NCI-H146 treated with DMSO at 0.1 percent for 48 hours (cell line): ENCODE results near the gene TROAP.
A peak's percentile ranks its signal among the peaks of the same experiment; 100 is the strongest.

ENCODE experiments used
- DNase-seq: peaks from one replicate; lab custom pipeline; 2025; ENCODE audit not compliant: unreplicated experiment; lab: John Stamatoyannopoulos, UW

Gene TROAP

GRCh38 chr12:49342066-49342913 lies 19.2 kb downstream of the TROAP start:
- peak; percentile 89 for DNase-seq

DNA sequence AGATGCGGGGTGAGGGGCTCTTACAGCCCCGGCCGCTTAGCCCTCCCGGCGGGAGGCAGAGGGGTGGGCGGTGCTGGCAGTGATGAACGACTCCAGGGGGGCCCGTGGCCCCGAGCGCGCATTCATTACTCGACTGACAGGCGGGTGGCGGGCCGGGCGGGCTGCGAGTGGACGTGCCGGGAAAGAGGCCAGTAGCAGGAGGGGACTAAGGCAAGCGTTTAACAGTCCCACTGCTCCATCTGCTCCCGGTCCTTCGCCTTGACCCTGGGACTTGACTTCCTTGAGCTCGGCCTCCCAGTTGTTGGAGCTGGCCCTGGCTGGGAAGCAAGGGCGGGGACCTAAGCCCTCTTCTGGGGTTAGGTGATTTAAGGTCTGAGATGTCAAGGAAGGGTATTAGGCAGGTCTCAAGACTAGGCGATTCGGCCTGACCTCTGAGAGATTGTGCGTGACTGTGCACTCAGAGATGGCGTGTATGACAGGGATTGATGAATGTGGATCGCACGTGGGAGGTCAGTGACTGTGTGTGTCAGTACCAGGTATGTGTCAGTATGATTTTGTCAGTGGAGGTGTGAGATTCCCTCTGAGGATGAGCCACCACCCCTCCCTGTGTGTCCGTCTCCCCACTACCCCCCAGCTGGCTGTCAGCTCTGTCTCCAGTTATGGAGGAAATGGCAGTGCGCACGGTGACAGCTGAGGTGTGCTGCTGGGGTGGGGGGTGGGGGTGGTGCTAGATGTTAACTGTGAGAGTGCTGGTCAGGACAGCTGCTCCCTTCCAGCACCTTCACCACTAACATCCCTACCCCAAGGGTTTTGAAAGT lies 20.1 kb downstream of the TROAP start:
- no peak for DNase-seq

GRCh38 chr12:49344486-49345050 lies 21.5 kb downstream of the TROAP start:
- no peak for DNase-seq

GRCh38 chr12:49345051-49345824 lies 22.2 kb downstream of the TROAP start:
- peak; percentile 33 for DNase-seq

- no peak for DNase-seq
Observed at GRCh38 chr12:49345825-49346658, 23.0 kb downstream of the TROAP start.

GRCh38 chr12:49346659-49347310 lies 23.7 kb downstream of the TROAP start, which contains the start of gene DNAJC22:
Gene DNAJC22 (plus strand): TSS chr12:49346888. CDS start chr12:49348873, 1,985 bp downstream.
- peak; percentile 37 for DNase-seq

- peak; percentile 74 for DNase-seq
Observed at GRCh38 chr12:49347311-49348193, 24.5 kb downstream of the TROAP start.

GRCh38 chr12:49348781-49349180 lies 25.7 kb downstream of the TROAP start:
- DNase-seq = no peak

- DNase-seq = no peak
Observed at GRCh38 chr12:49349266-49349665, 26.2 kb downstream of the TROAP start.

- no peak for DNase-seq
Observed at GRCh38 chr12:49352351-49352750, 29.3 kb downstream of the TROAP start.

DNA sequence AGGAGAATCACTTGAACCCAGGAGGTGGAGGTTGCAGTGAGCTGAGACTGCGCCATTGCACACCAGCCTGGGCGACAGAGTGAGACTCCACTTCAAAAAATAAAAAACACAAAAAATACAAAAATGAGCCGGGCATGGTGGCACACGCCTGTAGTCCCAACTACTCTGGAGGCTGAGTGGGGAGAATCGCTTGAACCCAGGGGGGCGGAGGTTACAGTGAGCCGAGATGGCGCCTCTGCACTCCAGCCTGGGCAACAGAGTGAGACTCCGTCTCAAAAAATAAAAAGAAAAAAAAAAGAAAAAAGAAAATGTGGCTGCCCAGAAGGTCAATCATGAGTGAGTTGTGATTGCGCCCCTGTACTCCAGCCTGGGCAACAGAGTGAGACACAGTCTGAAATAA lies 32.9 kb downstream of the TROAP start:
- DNase-seq = no peak

DNA sequence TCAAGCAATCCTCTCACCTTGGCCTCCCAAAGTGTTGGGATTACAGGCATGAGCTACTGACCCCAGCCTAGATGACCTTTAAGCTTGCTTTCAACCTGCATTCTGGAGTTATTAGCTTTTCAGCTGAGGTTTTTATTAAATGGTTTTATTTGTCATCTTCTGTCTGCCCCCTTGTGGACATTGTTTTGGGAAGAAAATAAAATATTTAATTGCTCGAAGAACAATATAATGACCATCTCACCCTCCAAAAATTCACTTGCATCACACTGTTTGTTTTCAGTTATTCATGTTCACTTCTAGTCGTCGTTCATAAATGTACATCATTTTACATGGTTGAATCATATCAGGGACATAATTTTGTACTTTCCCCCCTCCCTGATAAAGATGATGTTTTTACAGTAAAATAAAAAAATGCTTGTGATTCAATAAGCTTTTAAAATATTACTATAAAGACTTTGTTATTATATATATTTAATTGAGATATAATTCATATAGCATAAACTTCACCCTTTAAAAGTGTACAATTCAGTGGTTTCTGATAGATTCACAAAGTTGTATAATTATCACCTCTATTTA lies 34.1 kb downstream of the TROAP start:
- DNase-seq = peak; percentile 20

DNA sequence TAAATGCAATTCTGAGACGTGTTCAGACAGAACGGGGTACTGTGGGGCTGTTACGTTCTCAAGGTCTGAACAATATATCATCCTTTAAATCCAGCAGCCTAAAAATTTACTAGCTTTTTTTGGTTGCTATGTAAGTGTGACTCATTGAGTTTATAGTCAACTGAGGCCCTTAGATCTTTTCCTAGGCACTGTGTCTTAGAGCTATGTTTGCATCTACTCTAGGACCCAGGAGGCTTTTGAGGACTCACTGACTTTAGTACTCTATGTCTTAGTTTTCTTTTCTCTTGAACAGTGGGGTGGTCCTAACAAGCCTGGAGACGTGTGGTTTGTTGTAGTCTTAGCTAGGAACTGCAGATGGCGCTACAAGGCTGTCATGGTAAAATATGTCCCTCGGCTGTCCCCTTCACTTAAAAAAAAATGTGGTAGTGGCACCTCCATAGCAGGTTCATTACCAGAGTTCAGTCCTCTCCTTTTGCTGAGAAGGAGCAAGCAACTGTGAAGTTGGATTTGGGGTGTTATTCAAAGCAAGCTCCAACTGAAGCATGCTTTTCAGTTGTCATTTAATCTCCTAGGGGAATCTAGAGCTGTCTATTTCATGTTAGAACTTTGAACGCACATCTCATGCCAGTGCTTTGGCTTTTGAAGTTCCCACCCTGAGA lies 35.6 kb downstream of the TROAP start:
- DNase-seq = peak; percentile 82

DNA sequence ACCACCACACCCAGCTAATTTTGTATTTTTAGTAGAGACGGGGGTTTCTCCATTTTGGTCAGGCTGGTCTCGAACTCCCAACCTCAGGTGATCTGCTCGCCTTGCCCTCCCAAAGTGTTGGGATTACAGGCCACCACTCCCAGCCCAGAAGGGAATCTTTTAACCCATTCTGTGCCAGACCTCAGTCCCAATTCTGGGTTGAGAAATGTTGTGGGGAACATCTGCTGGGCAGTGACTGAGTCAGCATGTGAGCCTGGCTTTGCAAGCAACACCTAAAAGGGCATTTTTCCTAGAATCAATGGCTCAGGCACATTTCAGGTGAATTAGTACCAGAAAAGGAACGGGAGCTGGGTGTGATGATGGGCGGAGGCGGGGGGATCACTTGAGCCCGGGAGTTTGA lies 36.6 kb downstream of the TROAP start:
- DNase-seq = no peak

DNA sequence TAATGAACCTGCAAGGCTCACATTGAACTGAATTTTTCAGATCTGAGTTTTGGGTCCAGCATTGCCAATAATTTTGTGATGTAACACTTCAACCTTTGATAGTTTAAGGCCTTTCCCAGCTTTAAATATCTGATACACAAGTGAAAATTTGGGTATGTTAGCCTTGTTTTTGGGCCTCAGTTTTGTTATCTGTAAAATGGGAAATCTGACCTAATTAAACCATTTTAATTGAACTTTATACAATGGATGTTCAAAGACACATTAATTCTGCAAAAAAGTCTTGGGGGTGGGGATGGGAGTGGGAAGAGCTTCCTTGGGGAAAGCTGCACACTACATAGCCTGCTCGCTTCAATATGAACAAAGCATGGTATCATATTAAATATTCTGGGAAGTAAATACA lies 39.0 kb downstream of the TROAP start:
- no peak for DNase-seq

DNA sequence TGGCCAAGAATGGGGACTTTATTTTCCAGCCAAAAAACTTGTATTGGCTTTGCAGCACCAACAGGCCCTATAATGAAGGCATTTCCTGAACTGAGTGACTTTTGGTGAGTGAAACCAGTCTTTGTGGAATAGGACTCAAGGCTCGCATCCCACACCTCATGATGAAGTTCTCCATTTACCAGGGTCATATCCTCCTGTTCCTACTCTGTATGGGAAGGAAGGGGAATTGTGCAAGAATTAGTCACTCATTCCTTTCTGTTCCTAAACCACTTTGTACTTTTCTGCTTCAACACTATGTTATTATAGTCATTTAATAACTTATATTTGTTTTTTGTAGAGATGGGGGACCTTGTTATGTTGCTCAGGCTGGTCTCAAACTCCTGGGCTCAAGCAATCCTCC lies 41.9 kb downstream of the TROAP start:
- DNase-seq = no peak

DNA sequence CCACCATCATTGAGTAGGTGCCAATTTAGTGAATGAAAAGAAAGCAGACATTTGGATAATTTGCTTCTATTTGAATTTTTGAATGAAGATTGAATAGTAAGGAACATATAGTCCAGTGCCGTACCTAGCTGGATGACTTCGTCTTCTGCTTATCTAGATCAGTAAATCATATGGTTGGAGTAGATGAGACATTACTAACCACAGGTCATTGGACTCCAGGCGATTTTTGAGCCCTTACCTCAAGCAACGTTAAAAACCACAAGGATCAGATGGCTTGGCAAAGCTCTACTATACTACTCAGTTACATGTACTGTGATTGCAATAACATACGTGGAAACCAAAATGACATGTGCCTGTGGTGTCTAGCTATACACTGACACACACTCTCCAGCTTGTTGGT lies 42.5 kb downstream of the TROAP start:
- no peak for DNase-seq
